ENCODE data around the gene TECTB. TPM values are rescaled to one million over a fixed set of nuclear protein-coding genes. Genes with fewer than 3 reads are reported as not detected.

TECTB gene
- total and polyA plus RNA-seq, 9 of the 15 experiments (the other 6 are each of a cell fraction or from before 2014, with no cell fraction given): not detected

- no peak for TF ChIP-seq ZFP1 (CRISPR knock-in tag; IDR thresholded peaks at IDR 0.05)
Measured at GRCh38 chr10:112333452-112333851, 50.3 kb downstream of the TECTB start (continued).

GRCh38 chr10:112335111-112335867 is 52.1 kb downstream of the TECTB start:
- Histone ChIP-seq H3K79me2 (ENCODE audit: control insufficient read depth, insufficient read depth, low read length) (no peaks in the 10 kb centered on the region), H3K36me3 (ENCODE audit: control insufficient read depth, insufficient read depth, low read length) (no peaks in the 10 kb centered on the region), H3K9me3 (replicated peaks; ENCODE audit: control insufficient read depth, insufficient read depth, low read depth, low read length) (no peaks in the 10 kb centered on the region), H3K4me1 (replicated peaks in 1 of 2; ENCODE audit: control insufficient read depth in 2 of 2, insufficient read depth in 2 of 2, low read length in 2 of 2) (peaks cover 0 to 10% of the 10 kb centered on the region in 2 experiments; a peak in 2 of 5 replicates), H3K4me3 (no peak overlapping the region), H3K9me1 (ENCODE audit: control insufficient read depth, insufficient read depth, low read length) (no peaks in the 10 kb centered on the region), H3K9ac (ENCODE audit: insufficient read depth in 1 of 2, low read depth in 2 of 2, low read length in 2 of 2) (no peak overlapping the region), H3K27me3 (ENCODE audit: control insufficient read depth in 2 of 2, insufficient read depth in 2 of 2, low read length in 2 of 2) (peaks cover 0 to 3% of the 10 kb centered on the region in 2 experiments; a peak in 2 of 5 replicates), H2AFZ (ENCODE audit: low read depth, low read length) (0 out of 2 replicates have a peak overlapping the region, but pooled peaks have one; percentile 31), H4K20me1 (replicated peaks; ENCODE audit: control insufficient read depth, insufficient read depth, low read length) (no peaks in the 10 kb centered on the region), H3K4me2 (ENCODE audit: insufficient read depth, low read length) (no peak overlapping the region), H3K27ac (ENCODE audit: extremely low read depth, low read depth, low read length) (no peak overlapping the region)
- ChIA-PET CTCF (ENCODE audit: low intra/inter-chr PET ratio) (no interaction called here), POLR2A (interaction anchor here (0.6 kb wide), 1 partner anchor 740 kb away, joined by 3 read pairs; no protein-coding TSS in a partner anchor)
- 0% methylated on average over 5 of the region's 5 CpGs for WGBS (ENCODE audit: insufficient coverage, low coverage, missing lambda C conversion rate)
- FAIRE-seq (no peak), DNase-seq (ENCODE audit: extremely low read depth in 1 of 4, low spot score in 3 of 4) (no peak), ATAC-seq (no peak)
- intact Hi-C loops (cut with micrococcal nuclease): no loop called here
- no TSS peak for BruUV-seq (replicated peaks)
- in situ Hi-C loops (cut with MboI): no loop called here
- TF ChIP-seq TAF7 (tag; IDR thresholded peaks at IDR 0.05) (no peak), ZBTB2 (IDR thresholded peaks at IDR 0.05) (no peak), EGR1 (conservative IDR thresholded peaks at IDR 0.05) (no peak), PRDM10 (IDR thresholded peaks at IDR 0.05; ENCODE audit: partially characterized antibody) (no peak), MLLT1 (IDR thresholded peaks at IDR 0.05) (no peak), MTA2 (IDR thresholded peaks at IDR 0.05; ENCODE audit: low read depth) (no peak), MAFF (IDR thresholded peaks at IDR 0.05; ENCODE audit: low read length) (peak; percentile 7; the same call in 1 of the 2 replicates), ELF1 (tag; IDR thresholded peaks at IDR 0.05) (peak; percentile 68), SIX5 (IDR thresholded peaks at IDR 0.05; ENCODE audit: borderline replicate concordance in 1 of 2, insufficient read depth in 1 of 2, low read depth in 1 of 2, low read length in 2 of 2) (no peak), RBM25 (IDR thresholded peaks at IDR 0.05; ENCODE audit: low read depth, low read length, severe bottlenecking) (no peak), NFE2 (IDR thresholded peaks at IDR 0.05; ENCODE audit: low read depth) (peak; percentile 49; the same call in 1 of the 2 replicates), ESRRA (IDR thresholded peaks at IDR 0.05; ENCODE audit: borderline replicate concordance, low read depth) (peak; percentile 84), SIN3A (IDR thresholded peaks at IDR 0.05; ENCODE audit: borderline replicate concordance in 2 of 2, control insufficient read depth in 1 of 2, low read depth in 2 of 2, low read length in 2 of 2) (no peak)
